Activated naive CD8-positive, alpha-beta T cell (primary cell): ENCODE results near the gene TMOD1.
A peak's percentile ranks its signal among the peaks of the same experiment; 100 is the strongest.

Experiments used
- H3K27ac Mint-ChIP-seq: one replicate; pipeline ENCODE4 v1.8.0; 2021; ENCODE audit warnings: mixed read lengths
- H3K27me3 Mint-ChIP-seq: one replicate; pipeline ENCODE4 v1.8.0; 2021; ENCODE audit warnings: mixed read lengths
- H3K36me3 Mint-ChIP-seq: one replicate; pipeline ENCODE4 v1.8.0; 2021; ENCODE audit warnings: mixed read lengths
- H3K4me1 Mint-ChIP-seq: one replicate; pipeline ENCODE4 v1.8.0; 2021; ENCODE audit warnings: low read depth, mixed read lengths
- H3K4me3 Mint-ChIP-seq: one replicate; pipeline ENCODE4 v1.8.0; 2021; ENCODE audit warnings: mild to moderate bottlenecking, mixed read lengths
- H3K9me3 Mint-ChIP-seq: one replicate; pipeline ENCODE4 v1.8.0; 2021; ENCODE audit warnings: low read depth, mixed read lengths

TMOD1 gene

GRCh38 chr9:97627624-97628023 is 126.2 kb downstream of the TMOD1 start:
- Mint-ChIP-seq H3K4me1 (peaks cover 26% of the 10 kb centered on the region), H3K36me3 (peaks cover 4% of the 10 kb centered on the region), H3K4me3 (no peak overlapping the region)

GRCh38 chr9:97628668-97629067 is 127.2 kb downstream of the TMOD1 start:
- Mint-ChIP-seq H3K27me3 (no peaks in the 10 kb centered on the region), H3K9me3 (no peaks in the 10 kb centered on the region), H3K4me1 (peaks cover 26% of the 10 kb centered on the region), H3K4me3 (no peak overlapping the region), H3K27ac (no peak overlapping the region), H3K36me3 (peaks cover 4% of the 10 kb centered on the region)

More at GRCh38 chr9:97627624-97628023, 126.2 kb downstream of the TMOD1 start:
- Mint-ChIP-seq H3K27me3 (no peaks in the 10 kb centered on the region), H3K9me3 (no peaks in the 10 kb centered on the region), H3K27ac (no peak overlapping the region)

- no peaks in the 10 kb centered on the region for H3K9me3 Mint-ChIP-seq
- H3K4me3 Mint-ChIP-seq, result no peak overlapping the region
- no peaks in the 10 kb centered on the region for H3K27me3 Mint-ChIP-seq
- peaks cover 2% of the 10 kb centered on the region for H3K36me3 Mint-ChIP-seq
- H3K27ac Mint-ChIP-seq, result no peak overlapping the region
- H3K4me1 Mint-ChIP-seq, result peaks cover 28% of the 10 kb centered on the region
These were observed 127.7 kb downstream of the TMOD1 start for GRCh38 chr9:97629156-97629555.

- H3K4me3 Mint-ChIP-seq, result no peak overlapping the region
- H3K27me3 Mint-ChIP-seq, result no peaks in the 10 kb centered on the region
- no peak overlapping the region for H3K27ac Mint-ChIP-seq
- H3K9me3 Mint-ChIP-seq, result no peaks in the 10 kb centered on the region
- no peaks in the 10 kb centered on the region for H3K36me3 Mint-ChIP-seq
- peaks cover 38% of the 10 kb centered on the region for H3K4me1 Mint-ChIP-seq
These were observed 129.1 kb downstream of the TMOD1 start for GRCh38 chr9:97630591-97630990.

DNA sequence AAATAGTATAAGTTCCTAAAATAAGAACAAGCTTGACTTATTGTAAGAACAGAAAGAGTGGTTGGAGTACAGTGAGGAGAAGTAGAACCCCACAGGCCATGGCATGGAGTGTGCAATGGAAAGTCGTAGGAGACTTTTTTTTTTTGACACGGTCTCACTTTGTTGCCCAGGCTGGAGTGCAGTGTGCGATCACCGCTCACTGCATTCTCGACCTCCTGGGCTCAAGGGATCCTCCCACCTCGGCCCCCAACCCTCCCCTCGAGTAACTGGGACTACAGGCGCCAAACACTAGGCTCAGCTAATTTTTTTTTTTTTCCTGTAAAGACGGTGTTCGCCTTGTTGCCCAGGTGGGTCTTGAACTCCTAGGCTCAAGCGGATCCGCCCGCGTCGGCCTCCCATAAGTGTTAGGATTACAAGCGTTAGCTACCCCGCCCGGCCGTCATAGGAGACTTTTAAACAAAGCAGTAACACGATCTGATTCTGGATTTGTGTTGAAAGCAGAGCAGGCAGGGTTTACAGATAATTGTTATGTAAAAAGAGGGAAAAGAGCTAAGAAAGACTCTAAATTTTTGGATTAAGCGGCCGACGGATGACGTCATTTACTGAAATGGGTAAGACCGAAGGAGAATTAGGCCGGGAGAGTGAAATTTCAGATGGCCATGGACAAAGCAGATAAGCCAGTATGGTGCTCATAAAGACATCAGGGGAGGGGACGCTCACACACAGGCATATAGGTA is 130.9 kb downstream of the TMOD1 start:
- peaks cover 3% of the 10 kb centered on the region for H3K36me3 Mint-ChIP-seq
- H3K4me3 Mint-ChIP-seq, result peak overlapping the region; percentile 98
- peak overlapping the region; percentile 100 for H3K27ac Mint-ChIP-seq
- no peaks in the 10 kb centered on the region for H3K9me3 Mint-ChIP-seq
- peaks cover 49% of the 10 kb centered on the region for H3K4me1 Mint-ChIP-seq
- no peaks in the 10 kb centered on the region for H3K27me3 Mint-ChIP-seq

DNA sequence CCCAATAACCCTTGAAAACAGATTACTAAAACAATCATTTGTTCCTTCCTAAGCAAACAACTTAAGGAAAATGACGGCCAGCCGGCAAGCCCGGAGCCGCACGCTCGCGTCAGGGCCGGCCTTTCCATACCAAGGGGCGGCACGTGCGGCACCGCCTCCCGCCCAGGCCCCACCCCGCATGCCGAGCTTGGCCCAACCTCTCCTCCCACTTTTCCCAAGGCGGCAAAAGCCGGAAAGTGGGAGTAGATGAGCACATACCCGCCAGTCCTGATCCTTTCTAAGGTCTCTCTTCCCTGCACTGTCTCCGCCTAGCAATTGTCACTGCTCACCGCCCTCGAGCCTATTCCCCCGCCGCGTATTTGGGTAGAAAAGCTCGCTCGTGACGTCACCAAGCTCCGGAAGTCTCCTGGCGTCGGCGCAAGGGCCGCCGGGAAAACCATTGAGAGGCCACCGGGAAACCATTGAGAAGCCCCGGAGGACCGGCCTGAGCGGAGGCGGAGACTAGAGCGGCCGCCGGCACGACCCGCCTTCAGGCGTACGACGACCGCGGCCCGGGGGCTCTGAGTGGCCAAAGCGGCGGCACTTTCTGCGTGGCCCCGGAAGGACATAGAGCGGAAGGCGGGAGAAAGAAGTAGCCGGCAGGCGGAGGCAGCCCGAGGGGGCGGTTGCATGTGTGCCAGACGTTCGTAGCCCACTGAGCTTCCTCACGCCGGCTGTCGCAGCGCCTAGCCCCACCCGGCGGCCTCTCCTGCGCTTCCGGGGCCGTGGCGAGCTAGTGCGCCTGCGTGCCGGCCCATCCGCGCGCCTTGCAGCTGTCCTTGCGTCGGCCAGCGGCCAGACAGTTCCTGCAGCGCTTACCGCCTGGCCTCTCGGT is 131.8 kb downstream of the TMOD1 start, which contains the start of the genes NCBP1 and TSTD2:
TSS of gene NCBP1 (plus strand) at position 837 of the 874 bp plus-strand sequence. CDS start 61 bp downstream, outside the sequence.
TSS of gene TSTD2 (minus strand) at position 384 of the 874 bp plus-strand sequence. CDS start 5,806 bp downstream, outside the sequence.
- Mint-ChIP-seq H3K27me3 (no peaks in the 10 kb centered on the region), H3K27ac (peak within 1 kb of the TSS; percentile 100), H3K36me3 (peaks cover 3% of the 10 kb centered on the region), H3K4me3 (peak within 1 kb of the TSS; percentile 98), H3K4me1 (peaks cover 52% of the 10 kb centered on the region), H3K9me3 (no peaks in the 10 kb centered on the region)

- no peaks in the 10 kb centered on the region for H3K9me3 Mint-ChIP-seq
- H3K27ac Mint-ChIP-seq, result peak overlapping the region; percentile 100
- peaks cover 57% of the 10 kb centered on the region for H3K4me1 Mint-ChIP-seq
- H3K36me3 Mint-ChIP-seq, result peaks cover 3% of the 10 kb centered on the region
- no peaks in the 10 kb centered on the region for H3K27me3 Mint-ChIP-seq
- H3K4me3 Mint-ChIP-seq, result peak overlapping the region; percentile 98
These were observed 132.5 kb downstream of the TMOD1 start for GRCh38 chr9:97633859-97634490.

DNA sequence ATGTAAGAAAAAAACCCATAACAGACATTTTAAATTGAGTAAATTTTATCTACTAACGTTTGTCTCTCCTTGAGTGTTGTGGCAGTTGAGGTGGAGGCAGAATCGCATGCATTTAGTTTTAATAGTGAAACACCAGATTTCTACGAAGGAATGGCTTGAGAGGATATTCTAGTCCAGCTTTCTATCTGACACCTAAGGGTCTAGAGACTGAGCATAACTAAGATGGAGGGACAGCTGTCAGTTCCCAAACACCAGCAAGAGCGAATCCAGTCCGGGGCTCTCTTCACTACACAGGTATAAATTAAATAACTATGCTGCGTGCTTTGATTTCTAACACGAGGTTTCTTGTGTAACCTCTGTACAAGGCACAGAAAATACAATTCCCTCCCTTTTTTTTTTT is 133.6 kb downstream of the TMOD1 start:
- Mint-ChIP-seq H3K4me1 (peaks cover 60% of the 10 kb centered on the region), H3K27me3 (no peaks in the 10 kb centered on the region), H3K4me3 (peak overlapping the region; percentile 98), H3K36me3 (peaks cover 3% of the 10 kb centered on the region), H3K27ac (peak overlapping the region; percentile 100), H3K9me3 (no peaks in the 10 kb centered on the region)

DNA sequence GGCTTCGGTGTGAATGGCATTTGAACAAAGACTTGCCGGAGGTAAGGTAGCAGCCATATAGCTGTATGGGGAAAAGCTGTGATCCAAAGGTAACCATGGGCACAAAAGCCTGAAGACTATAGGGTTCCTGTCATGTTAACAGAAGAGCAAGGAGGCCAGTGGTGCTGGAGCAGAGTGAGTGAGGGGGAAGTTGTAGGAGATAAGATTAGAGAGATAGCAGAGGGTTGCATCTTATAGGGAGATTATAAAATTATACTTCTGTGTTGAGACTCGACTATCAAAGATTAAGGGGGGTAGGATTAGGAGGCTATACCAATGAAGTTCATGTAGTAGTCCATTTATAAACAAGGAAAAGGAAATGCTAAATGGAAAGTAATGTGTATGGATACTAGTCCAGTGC is 135.4 kb downstream of the TMOD1 start:
- Mint-ChIP-seq H3K4me3 (peak overlapping the region; percentile 73), H3K27me3 (no peaks in the 10 kb centered on the region), H3K36me3 (peaks cover 3% of the 10 kb centered on the region), H3K9me3 (no peaks in the 10 kb centered on the region), H3K27ac (no peak overlapping the region), H3K4me1 (peaks cover 63% of the 10 kb centered on the region)

- Mint-ChIP-seq H3K36me3 (peaks cover 7% of the 10 kb centered on the region), H3K4me3 (peak overlapping the region; percentile 14), H3K27me3 (no peaks in the 10 kb centered on the region), H3K9me3 (no peaks in the 10 kb centered on the region), H3K4me1 (peaks cover 65% of the 10 kb centered on the region), H3K27ac (peak overlapping the region; percentile 22)
These were observed 137.2 kb downstream of the TMOD1 start for GRCh38 chr9:97638666-97639065.

- peaks cover 9% of the 10 kb centered on the region for H3K36me3 Mint-ChIP-seq
- no peak overlapping the region for H3K4me3 Mint-ChIP-seq
- H3K27me3 Mint-ChIP-seq, result no peaks in the 10 kb centered on the region
- peak overlapping the region; percentile 16 for H3K27ac Mint-ChIP-seq
- H3K9me3 Mint-ChIP-seq, result no peaks in the 10 kb centered on the region
- peaks cover 54% of the 10 kb centered on the region for H3K4me1 Mint-ChIP-seq
These were observed 138.9 kb downstream of the TMOD1 start for GRCh38 chr9:97640325-97640724.

- peaks cover 16% of the 10 kb centered on the region for H3K4me1 Mint-ChIP-seq
- H3K9me3 Mint-ChIP-seq, result no peaks in the 10 kb centered on the region
- H3K27ac Mint-ChIP-seq, result no peak overlapping the region
- no peaks in the 10 kb centered on the region for H3K27me3 Mint-ChIP-seq
- no peak overlapping the region for H3K4me3 Mint-ChIP-seq
- H3K36me3 Mint-ChIP-seq, result peaks cover 8% of the 10 kb centered on the region
These were observed 144.3 kb downstream of the TMOD1 start for GRCh38 chr9:97645720-97646119.

DNA sequence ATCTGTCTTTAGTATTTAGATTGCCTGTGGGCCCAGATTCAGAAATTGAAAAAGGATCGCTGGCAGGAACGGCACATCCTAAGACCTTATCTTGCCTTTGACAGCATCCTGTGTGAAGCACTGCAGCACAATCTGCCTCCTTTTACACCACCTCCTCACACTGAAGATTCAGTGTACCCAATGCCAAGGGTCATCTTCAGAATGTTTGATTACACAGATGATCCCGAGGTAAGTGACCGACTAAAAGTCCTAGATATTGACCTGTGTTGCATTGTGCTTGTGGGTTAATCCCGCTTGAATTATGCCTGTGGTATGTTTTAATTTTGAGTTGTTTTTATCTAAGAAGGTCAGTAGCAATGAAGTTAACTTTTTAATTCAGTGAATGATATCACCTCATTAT is 146.5 kb downstream of the TMOD1 start:
- H3K4me3 Mint-ChIP-seq, result no peak overlapping the region
- peak overlapping the region; percentile 47 for H3K27ac Mint-ChIP-seq
- H3K4me1 Mint-ChIP-seq, result peaks cover 10% of the 10 kb centered on the region
- H3K27me3 Mint-ChIP-seq, result no peaks in the 10 kb centered on the region
- H3K36me3 Mint-ChIP-seq, result peaks cover 11% of the 10 kb centered on the region
- no peaks in the 10 kb centered on the region for H3K9me3 Mint-ChIP-seq
